IMR-90 (cell line): ENCODE data around the gene SYNC. TPM values are rescaled to one million over a fixed set of nuclear protein-coding genes. Genes with fewer than 3 reads are reported as not detected.

Source experiments
- ATAC-seq: fragments of 200-7000 bp; cut with Tn5 transposase; 2 replicates; pipeline ENCODE4 v1.9.1; 2020; ENCODE audit warnings: low read depth, mild to moderate bottlenecking, moderate library complexity
- BruUV-seq: library from RNA; stranded (reverse); fragments of 400-500 nt; replicated peaks from 2 replicates; lab custom pipeline; 2021; lab: Mats Ljungman, UMichigan
- CTCF ChIA-PET: fragments of 300-600 bp; formaldehyde crosslinking; extraction: SDS; loops from one replicate; lab custom pipeline; 2021; ENCODE audit warnings: antibody characterized with exemption; lab: Yijun Ruan, JAX
- POLR2A ChIA-PET: fragments of 300-600 bp; sonication (Branson Sonifier 250); formaldehyde crosslinking; loops from one replicate; lab custom pipeline; 2022; ENCODE audit warnings: antibody characterized with exemption; ENCODE audit not compliant: unreplicated experiment; lab: Charles Lee
- DNase-seq: peaks from one replicate; pipeline ENCODE4 v3.0.0; 2013
- H2AFZ ChIP-seq: replicated peaks from 2 replicates; pipeline ENCODE3; 2013; ENCODE audit warnings: low read length, mild to moderate bottlenecking; ENCODE audit not compliant: poor library complexity
- H2AK5ac ChIP-seq: 2 replicates; pipeline ENCODE4 v1.6.1; 2013; ENCODE audit warnings: low read depth, low read length, inconsistent platforms
- H2AK9ac ChIP-seq: replicated peaks from 2 replicates; pipeline ENCODE3; 2013; ENCODE audit warnings: mild to moderate bottlenecking, low read depth, low read length, moderate library complexity; ENCODE audit not compliant: poor library complexity
- H2BK120ac ChIP-seq: 2 replicates; pipeline ENCODE4 v1.6.1; 2013; ENCODE audit warnings: low read depth, low read length, inconsistent platforms
- H2BK15ac ChIP-seq: 3 replicates; pipeline ENCODE4 v1.6.1; 2013; ENCODE audit warnings: low read depth, low read length, inconsistent platforms
- H2BK20ac ChIP-seq: 2 replicates; pipeline ENCODE4 v1.6.1; 2013; ENCODE audit warnings: low read depth, mild to moderate bottlenecking, inconsistent platforms, low read length, moderate library complexity
- H2BK5ac ChIP-seq: 2 replicates; pipeline ENCODE4 v1.6.1; 2013; ENCODE audit warnings: mild to moderate bottlenecking, low read depth, low read length, inconsistent platforms; ENCODE audit not compliant: poor library complexity, severe bottlenecking
- H3K14ac ChIP-seq: replicated peaks from 2 replicates; pipeline ENCODE4 v1.6.1; 2013; ENCODE audit warnings: low read depth, low read length, inconsistent platforms
- H3K18ac ChIP-seq: 2 replicates; pipeline ENCODE4 v1.6.1; 2013; ENCODE audit warnings: low read depth, low read length, control low read depth
- H3K23ac ChIP-seq: 2 replicates; pipeline ENCODE4 v1.6.1; 2013; ENCODE audit warnings: low read depth, low read length, inconsistent platforms
- H3K27ac ChIP-seq: 2 replicates; pipeline ENCODE4 v1.5.1; 2013; ENCODE audit warnings: mild to moderate bottlenecking, control low read depth, low read length; ENCODE audit not compliant: insufficient read depth
- H3K27me3 ChIP-seq: 2 replicates; pipeline ENCODE4 v1.6.1; 2013; ENCODE audit warnings: low read length; ENCODE audit not compliant: control insufficient read depth, insufficient read depth
- H3K36me3 ChIP-seq: 2 replicates; pipeline ENCODE4 v1.6.1; 2013; ENCODE audit warnings: low read length, mixed read lengths; ENCODE audit not compliant: control insufficient read depth, insufficient read depth
- H3K4ac ChIP-seq: 2 replicates; pipeline ENCODE4 v1.6.1; 2013; ENCODE audit warnings: low read depth, low read length, inconsistent platforms
- H3K4me1 ChIP-seq: 2 replicates; pipeline ENCODE4 v1.6.1; 2013; ENCODE audit warnings: low read length, mixed read lengths; ENCODE audit not compliant: control insufficient read depth, insufficient read depth
- H3K4me2 ChIP-seq: 2 replicates; pipeline ENCODE4 v1.6.1; 2013; ENCODE audit warnings: low read depth, mild to moderate bottlenecking, control low read depth, low read length, moderate library complexity
- H3K4me3 ChIP-seq: 2 replicates; pipeline ENCODE4 v1.5.1; 2013; ENCODE audit warnings: low read depth, mild to moderate bottlenecking, control low read depth, low read length, moderate library complexity; ENCODE audit not compliant: insufficient read depth
- H3K56ac ChIP-seq: 2 replicates; pipeline ENCODE4 v1.6.1; 2013; ENCODE audit warnings: low read length, inconsistent platforms; ENCODE audit not compliant: insufficient read depth; ENCODE audit errors: extremely low read depth
- H3K79me1 ChIP-seq, 2 experiments: 2 replicates each; pipeline ENCODE4 v1.6.1; 2013; ENCODE audit warnings: low read length in 2 of 2, inconsistent platforms in 1 of 2, low read depth in 1 of 2
- H3K9ac ChIP-seq: 2 replicates; pipeline ENCODE4 v1.6.1; 2013; ENCODE audit warnings: low read depth, low read length, control low read depth
- H3K9me1 ChIP-seq: 2 replicates; pipeline ENCODE4 v1.6.1; 2013; ENCODE audit warnings: low read length, inconsistent platforms; ENCODE audit not compliant: insufficient read depth
- H3K9me3 ChIP-seq: 2 replicates; pipeline ENCODE4 v1.6.1; 2013; ENCODE audit warnings: low read length; ENCODE audit not compliant: control insufficient read depth, insufficient read depth
- H4K20me1 ChIP-seq: 2 replicates; pipeline ENCODE4 v1.6.1; 2013; ENCODE audit warnings: low read length, inconsistent platforms; ENCODE audit not compliant: insufficient read depth
- H4K5ac ChIP-seq: 2 replicates; pipeline ENCODE4 v1.6.1; 2013; ENCODE audit warnings: mild to moderate bottlenecking, low read depth, low read length, control low read depth
- H4K8ac ChIP-seq, 2 experiments: 2 replicates each; pipeline ENCODE4 v1.6.1; 2013; ENCODE audit warnings: low read depth in 2 of 2, low read length in 2 of 2, control low read depth in 1 of 2, inconsistent platforms in 1 of 2
- H4K91ac ChIP-seq: 2 replicates; pipeline ENCODE4 v1.6.1; 2013; ENCODE audit warnings: low read depth, low read length, inconsistent platforms; ENCODE audit not compliant: insufficient read depth
- CEBPB ChIP-seq: IDR thresholded peaks from 2 replicates; pipeline ENCODE4 v1.6.1; 2012; ENCODE audit warnings: low read depth, low read length, improper control_type of control experiment
- FOS ChIP-seq: fragments of 150-350 bp; IDR thresholded peaks from 2 replicates; pipeline ENCODE4 v1.6.1; 2016; ENCODE audit warnings: low read depth, low read length
- MAZ ChIP-seq: IDR thresholded peaks from 2 replicates; pipeline ENCODE4 v1.6.1; 2012; ENCODE audit warnings: low read depth, mild to moderate bottlenecking, low read length, improper control_type of control experiment, moderate library complexity, borderline replicate concordance
- MXI1 ChIP-seq: IDR thresholded peaks from 2 replicates; pipeline ENCODE4 v1.6.1; 2012; ENCODE audit warnings: low read depth, mild to moderate bottlenecking, low read length, moderate library complexity, borderline replicate concordance
- NFE2L2 ChIP-seq: fragments of 150-350 bp; IDR thresholded peaks from 2 replicates; pipeline ENCODE4 v1.6.1; 2016; ENCODE audit warnings: low read depth, mild to moderate bottlenecking, low read length
- RAD21 ChIP-seq: IDR thresholded peaks from 2 replicates; pipeline ENCODE4 v1.6.1; 2012; ENCODE audit warnings: low read length, improper control_type of control experiment
- RCOR1 ChIP-seq: IDR thresholded peaks from 2 replicates; pipeline ENCODE4 v1.6.1; 2012; ENCODE audit warnings: mild to moderate bottlenecking, low read length, improper control_type of control experiment; ENCODE audit not compliant: insufficient replicate concordance
- RFX5 ChIP-seq: IDR thresholded peaks from 2 replicates; pipeline ENCODE4 v1.8.0; 2012; ENCODE audit warnings: low read depth, mild to moderate bottlenecking, low read length, moderate library complexity
- SMC3 ChIP-seq: fragments of 150-350 bp; IDR thresholded peaks from 2 replicates; pipeline ENCODE4 v1.6.1; 2016; ENCODE audit warnings: low read depth, mild to moderate bottlenecking, antibody characterized with exemption, low read length, moderate library complexity
- WGBS, 2 experiments: methylation state at CpG; one replicate each; pipeline versions ENCODE4 v1.1.5 to v1.1.7; 2013; ENCODE audit warnings: missing lambda C conversion rate in 2 of 2; ENCODE audit not compliant: insufficient read length in 1 of 2; ENCODE audit errors: extremely low coverage in 2 of 2; 5-methylcytosine and 5-hydroxymethylcytosine counted together
- dilution Hi-C: fragments of 300-500 bp; cut with HindIII; formaldehyde crosslinking; loops from one replicate; pipeline ENCODE4 v1.14.3; 2018; ENCODE audit warnings: low sequenced_read_pairs; ENCODE audit not compliant: unreplicated experiment
- in situ Hi-C: fragments of 300-500 bp; cut with MboI; formaldehyde crosslinking; loops from 3 replicates; pipeline ENCODE4 v1.14.3; 2019; ENCODE audit warnings: low sequenced_read_pairs, inconsistent platforms, mixed read lengths
- intact Hi-C: fragments of 100-400 bp; cut with micrococcal nuclease; formaldehyde crosslinking; loops from 2 replicates; pipeline ENCODE4 v1.10.0; 2022
- polyA plus RNA-seq, 3 experiments: library from polyadenylated mRNA; depleted of rRNA; stranded (reverse); fragments of >200 nt; gene quantifications; 2 replicates each; pipeline ENCODE4 v1.2.3, GENCODE V29; 2012; ENCODE audit warnings: low replicate concordance in 1 of 3
- total RNA-seq: library from RNA; depleted of rRNA; stranded (reverse); fragments of >200 nt; gene quantifications from 2 replicates; pipeline ENCODE4 v1.2.3, GENCODE V29; 2012
- TF ChIP-seq, protein P1 (sequence below): fragments of 150-350 bp; IDR thresholded peaks from 2 replicates; pipeline ENCODE4 v1.6.1; 2017; ENCODE audit warnings: mild to moderate bottlenecking, antibody characterized with exemption, low read length, low read depth
- TF ChIP-seq, protein P2 (sequence below): conservative IDR thresholded peaks from 2 replicates; pipeline ENCODE4 v1.5.1; 2012; ENCODE audit warnings: mild to moderate bottlenecking, low read depth, low read length, improper control_type of control experiment
- TF ChIP-seq, protein P3 (sequence below): fragments of 150-350 bp; IDR thresholded peaks from 2 replicates; pipeline ENCODE4 v1.6.1; 2016; ENCODE audit warnings: low read depth, mild to moderate bottlenecking, low read length, moderate library complexity, borderline replicate concordance

SYNC gene
- total and polyA plus RNA-seq, 2 of the 4 experiments (the other 2 are of a cell fraction) = 48.9 to 103 TPM

DNA sequence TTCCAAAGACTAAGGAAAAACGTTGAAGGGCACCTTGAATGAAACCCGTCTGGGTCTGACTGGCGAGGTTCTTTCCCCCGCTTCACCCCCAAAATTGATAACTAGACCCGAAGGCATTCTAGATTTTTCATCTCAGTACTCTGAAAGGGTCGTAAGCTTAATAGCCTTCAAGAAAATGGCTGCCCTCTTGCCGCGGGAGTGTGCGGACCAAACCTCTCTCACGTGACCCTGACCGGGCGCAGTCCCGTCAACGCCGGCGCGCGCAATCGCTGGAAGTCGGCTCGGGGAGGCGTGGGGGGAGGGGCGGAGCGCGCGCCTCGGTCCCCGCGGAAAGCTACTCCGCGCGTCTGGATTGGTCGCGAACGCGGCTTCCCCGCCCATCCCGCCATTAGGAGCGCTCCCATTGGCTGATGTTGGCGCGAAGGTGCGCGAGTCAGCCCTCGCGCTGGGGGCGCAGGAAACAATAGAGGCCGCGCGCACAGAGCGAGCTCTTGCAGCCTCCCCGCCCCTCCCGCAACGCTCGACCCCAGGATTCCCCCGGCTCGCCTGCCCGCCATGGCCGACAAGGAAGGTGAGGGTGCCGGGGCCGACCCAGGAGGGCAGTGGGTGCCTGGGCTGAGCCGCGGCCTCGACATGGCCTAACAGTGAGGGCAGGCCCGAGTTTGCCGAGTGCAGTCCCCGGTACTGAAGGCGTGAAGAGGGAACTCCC, 51.7 kb downstream of the SYNC start, which contains the start of gene RBBP4:
Gene RBBP4, plus strand, starts transcription at position 457 of the 709 bp plus-strand sequence. Its CDS starts 99 bp downstream, at position 556.
- Histone ChIP-seq H4K5ac (peak within 1 kb of the TSS; percentile 97), H3K4me2 (peak within 1 kb of the TSS; percentile 98), H3K4ac (peak within 1 kb of the TSS; percentile 98), H3K79me1 (peaks cover 15 to 43% of the 10 kb centered on the region in 2 experiments), H2BK5ac (peak within 1 kb of the TSS; percentile 96), H3K56ac (peak within 1 kb of the TSS; percentile 98), H3K9ac (peak within 1 kb of the TSS; percentile 95), H3K27ac (peak within 1 kb of the TSS; percentile 96), H3K36me3 (peaks cover 15% of the 10 kb centered on the region), H2BK15ac (peak within 1 kb of the TSS; percentile 61; the same call in 1 of the 3 replicates), H2BK120ac (peak within 1 kb of the TSS; percentile 87), H3K4me3 (peak within 1 kb of the TSS; percentile 97), H3K14ac (peak within 1 kb of the TSS; percentile 99), H3K9me1 (no peaks in the 10 kb centered on the region; the same call in 1 of the 2 replicates), H2BK20ac (peak within 1 kb of the TSS; percentile 39; the same call in 1 of the 2 replicates), H3K4me1 (peaks cover 3% of the 10 kb centered on the region; the same call in 1 of the 2 replicates), H2AK9ac (peak within 1 kb of the TSS; percentile 99), H2AK5ac (peak within 1 kb of the TSS; percentile 91), H4K91ac (peak within 1 kb of the TSS; percentile 96), H4K8ac (peak within 1 kb of the TSS; percentile 81 to 99), H3K27me3 (no peaks in the 10 kb centered on the region), H3K23ac (peak within 1 kb of the TSS; percentile 94), H4K20me1 (peaks cover 5% of the 10 kb centered on the region; the same call in 1 of the 2 replicates), H3K18ac (peak within 1 kb of the TSS; percentile 93), H3K9me3 (no peaks in the 10 kb centered on the region), H2AFZ (peak within 1 kb of the TSS; percentile 90)
- POLR2A ChIA-PET = interaction anchor here (0.6 kb wide), 1 partner anchor 412 kb away, joined by 3 read pairs; no protein-coding TSS in a partner anchor
- no TSS peak for BruUV-seq
- WGBS, 2 experiments = 0% methylated on average over 33 of the region's 67 CpGs; no CpG with 5 or more reads in 1 of the 2 experiments
- in situ Hi-C loops = no loop called here
- intact Hi-C loops = loop anchor here (2.0 kb wide), 2 partner anchors 52 to 202 kb away; partner anchors contain the start of gene SYNC
- dilution Hi-C loops = no loop called here
- CTCF ChIA-PET = interaction anchor here (0.6 kb wide), 1 partner anchor 13 kb away, joined by 4 read pairs; no protein-coding TSS in a partner anchor
- ATAC-seq = peak; percentile 95
- DNase-seq = peak; percentile 96
- TF ChIP-seq, protein P1, sequence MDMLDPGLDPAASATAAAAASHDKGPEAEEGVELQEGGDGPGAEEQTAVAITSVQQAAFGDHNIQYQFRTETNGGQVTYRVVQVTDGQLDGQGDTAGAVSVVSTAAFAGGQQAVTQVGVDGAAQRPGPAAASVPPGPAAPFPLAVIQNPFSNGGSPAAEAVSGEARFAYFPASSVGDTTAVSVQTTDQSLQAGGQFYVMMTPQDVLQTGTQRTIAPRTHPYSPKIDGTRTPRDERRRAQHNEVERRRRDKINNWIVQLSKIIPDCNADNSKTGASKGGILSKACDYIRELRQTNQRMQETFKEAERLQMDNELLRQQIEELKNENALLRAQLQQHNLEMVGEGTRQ = peak; percentile 94
- TF ChIP-seq, protein P2, sequence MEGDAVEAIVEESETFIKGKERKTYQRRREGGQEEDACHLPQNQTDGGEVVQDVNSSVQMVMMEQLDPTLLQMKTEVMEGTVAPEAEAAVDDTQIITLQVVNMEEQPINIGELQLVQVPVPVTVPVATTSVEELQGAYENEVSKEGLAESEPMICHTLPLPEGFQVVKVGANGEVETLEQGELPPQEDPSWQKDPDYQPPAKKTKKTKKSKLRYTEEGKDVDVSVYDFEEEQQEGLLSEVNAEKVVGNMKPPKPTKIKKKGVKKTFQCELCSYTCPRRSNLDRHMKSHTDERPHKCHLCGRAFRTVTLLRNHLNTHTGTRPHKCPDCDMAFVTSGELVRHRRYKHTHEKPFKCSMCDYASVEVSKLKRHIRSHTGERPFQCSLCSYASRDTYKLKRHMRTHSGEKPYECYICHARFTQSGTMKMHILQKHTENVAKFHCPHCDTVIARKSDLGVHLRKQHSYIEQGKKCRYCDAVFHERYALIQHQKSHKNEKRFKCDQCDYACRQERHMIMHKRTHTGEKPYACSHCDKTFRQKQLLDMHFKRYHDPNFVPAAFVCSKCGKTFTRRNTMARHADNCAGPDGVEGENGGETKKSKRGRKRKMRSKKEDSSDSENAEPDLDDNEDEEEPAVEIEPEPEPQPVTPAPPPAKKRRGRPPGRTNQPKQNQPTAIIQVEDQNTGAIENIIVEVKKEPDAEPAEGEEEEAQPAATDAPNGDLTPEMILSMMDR = no peak
- TF ChIP-seq NFE2L2 (no peak), FOS (0 out of 2 replicates have a peak, but pooled peaks have one; percentile 15), CEBPB (no peak), RCOR1 (no peak), RFX5 (no peak), RAD21 (no peak), MAZ (peak; percentile 68; the same call in 1 of the 2 replicates), MXI1 (0 out of 2 replicates have a peak, but pooled peaks have one; percentile 16), SMC3 (no peak)
- TF ChIP-seq, protein P3, sequence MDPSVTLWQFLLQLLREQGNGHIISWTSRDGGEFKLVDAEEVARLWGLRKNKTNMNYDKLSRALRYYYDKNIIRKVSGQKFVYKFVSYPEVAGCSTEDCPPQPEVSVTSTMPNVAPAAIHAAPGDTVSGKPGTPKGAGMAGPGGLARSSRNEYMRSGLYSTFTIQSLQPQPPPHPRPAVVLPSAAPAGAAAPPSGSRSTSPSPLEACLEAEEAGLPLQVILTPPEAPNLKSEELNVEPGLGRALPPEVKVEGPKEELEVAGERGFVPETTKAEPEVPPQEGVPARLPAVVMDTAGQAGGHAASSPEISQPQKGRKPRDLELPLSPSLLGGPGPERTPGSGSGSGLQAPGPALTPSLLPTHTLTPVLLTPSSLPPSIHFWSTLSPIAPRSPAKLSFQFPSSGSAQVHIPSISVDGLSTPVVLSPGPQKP = no peak
